Fibroblast of mammary gland (primary cell): ENCODE results near the gene DTNB.

Experiments
- DNase-seq: peaks from one replicate; pipeline ENCODE4 v3.0.0-alpha.2; 2010; ENCODE audit warnings: low read depth
- H3K4me3 ChIP-seq: 2 replicates; pipeline ENCODE4 v1.5.1; 2011; ENCODE audit warnings: low read depth, mild to moderate bottlenecking, low read length, moderate library complexity; ENCODE audit not compliant: control insufficient read depth
- CTCF ChIP-seq: conservative IDR thresholded peaks from 2 replicates; pipeline ENCODE4 v1.5.1; 2011; ENCODE audit warnings: low read depth, low read length, inconsistent platforms; ENCODE audit not compliant: control insufficient read depth, insufficient read depth

The DTNB gene

DNA sequence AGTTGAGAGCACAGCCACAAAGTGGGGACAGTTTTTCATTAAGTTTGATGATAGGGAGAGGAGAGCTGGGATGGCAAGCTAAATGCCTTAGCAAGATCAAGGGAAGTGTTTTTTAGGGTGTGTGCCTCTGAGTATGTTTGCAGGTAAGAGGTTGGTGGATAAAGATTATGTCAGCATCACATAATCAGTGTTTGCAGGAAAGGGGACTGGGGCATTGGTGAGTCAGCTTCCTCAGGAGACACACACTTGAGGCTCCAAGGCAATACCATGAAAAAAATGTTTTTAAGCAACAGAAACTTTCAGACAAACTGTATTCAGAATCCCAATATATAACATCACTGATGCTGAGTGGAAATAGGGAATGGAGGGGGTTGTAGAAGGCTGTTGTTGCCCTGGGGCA, 25.4 kb upstream of the DTNB start:
- no peak overlapping the region for H3K4me3 ChIP-seq
- no peak for TF ChIP-seq CTCF
- DNase-seq = no peak

- DNase-seq = no peak
- TF ChIP-seq CTCF = no peak
- no peak overlapping the region for H3K4me3 ChIP-seq
These were observed 24.4 kb upstream of the DTNB start for GRCh38 chr2:25697559-25698341.

DNA sequence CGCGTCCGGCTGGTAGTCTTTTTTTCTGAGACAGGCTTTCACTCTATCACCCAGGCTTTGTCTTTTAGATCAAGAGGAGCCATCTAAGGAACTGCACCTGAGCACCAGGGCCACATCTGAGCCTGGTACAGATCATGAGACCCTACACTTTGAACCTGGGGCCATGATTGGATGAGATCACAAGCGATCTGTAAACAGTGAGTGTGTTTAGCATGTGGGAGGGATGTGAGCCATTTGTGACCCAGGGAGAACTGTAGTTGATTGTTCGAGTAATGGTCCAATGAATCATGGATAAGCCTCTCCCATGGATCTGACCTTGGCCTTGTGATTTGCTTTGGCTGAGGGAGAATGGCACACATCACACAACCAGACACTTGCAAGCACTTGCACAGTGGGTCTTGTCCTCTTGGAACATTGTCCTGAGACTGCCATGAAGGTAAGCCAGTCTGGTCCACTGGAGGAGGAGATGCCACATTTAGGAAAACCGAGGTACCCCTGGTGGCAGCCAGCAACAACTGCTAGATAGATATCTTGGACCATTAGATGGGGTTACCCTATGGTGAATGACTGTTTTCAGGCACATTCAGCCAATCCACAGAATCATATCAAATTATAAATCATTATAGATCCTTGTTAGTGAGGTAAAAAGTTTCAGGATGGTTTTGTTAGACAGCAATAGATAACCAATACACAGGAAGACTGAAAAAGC, 19.5 kb upstream of the DTNB start:
- TF ChIP-seq CTCF = no peak
- H3K4me3 ChIP-seq = no peak overlapping the region
- no peak for DNase-seq

GRCh38 chr2:25692143-25692542, 18.8 kb upstream of the DTNB start:
- no peak for TF ChIP-seq CTCF
- no peak for DNase-seq
- no peak overlapping the region for H3K4me3 ChIP-seq

DNA sequence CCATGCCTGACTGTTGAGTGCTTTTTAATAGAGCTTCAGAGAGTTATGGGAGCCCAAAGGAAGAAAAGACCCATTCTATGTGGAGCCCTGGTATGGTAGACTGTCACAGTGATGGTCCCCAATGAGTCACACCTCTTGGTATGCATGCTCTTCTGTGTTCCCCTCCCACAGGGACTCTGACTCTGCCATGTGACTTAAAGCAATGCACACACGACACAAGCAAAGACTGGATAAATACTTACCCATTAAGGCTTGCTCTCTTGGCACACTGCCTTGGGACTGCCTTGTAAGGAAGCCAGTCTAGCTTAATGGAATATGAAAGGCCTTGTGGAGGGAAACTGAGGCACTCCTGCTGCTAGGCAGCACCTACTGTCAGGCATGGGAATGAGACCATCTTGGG, 16.7 kb upstream of the DTNB start:
- DNase-seq = no peak
- TF ChIP-seq CTCF = no peak

GRCh38 chr2:25688236-25688635, 14.9 kb upstream of the DTNB start:
- no peak for DNase-seq
- H3K4me3 ChIP-seq = no peak overlapping the region
- TF ChIP-seq CTCF = no peak

More for the DNA sequence above, 16.7 kb upstream of the DTNB start:
- no peak overlapping the region for H3K4me3 ChIP-seq

DNA sequence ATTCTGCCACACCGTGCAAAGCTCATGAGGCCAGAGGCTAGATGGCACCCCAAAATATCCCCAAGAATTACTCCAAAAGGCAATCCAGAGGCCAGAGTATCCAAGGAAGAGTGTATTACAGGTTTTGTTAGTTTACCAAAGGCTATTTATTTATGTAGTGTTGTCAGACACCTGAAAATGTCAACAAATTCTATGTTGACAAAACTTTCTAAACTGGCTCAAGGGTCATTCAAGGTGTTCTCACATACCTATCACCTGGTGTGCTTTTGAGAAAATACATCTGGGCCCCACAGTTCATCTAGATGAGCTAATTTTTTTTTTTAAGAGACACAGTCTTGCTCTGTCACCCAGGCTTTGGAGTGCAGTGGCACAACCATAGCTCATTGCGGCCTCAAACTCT, 12.4 kb upstream of the DTNB start:
- H3K4me3 ChIP-seq = no peak overlapping the region
- DNase-seq = no peak
- TF ChIP-seq CTCF = no peak
